HG03354 (cell line): ENCODE measurements around the gene KSR1.

Experiments used
- ATAC-seq: cut with Tn5 transposase; IDR thresholded peaks from one replicate; pipeline ENCODE4 v1.9.1; 2021; ENCODE audit warnings: mild to moderate bottlenecking; ENCODE audit not compliant: unreplicated experiment, poor library complexity, severe bottlenecking

The KSR1 gene

GRCh38 chr17:27506348-27507218 lies 50.3 kb downstream of the KSR1 start:
- ATAC-seq = peak; percentile 77

- ATAC-seq = no peak
Observed at GRCh38 chr17:27511168-27511883, 55.1 kb downstream of the KSR1 start.

- no peak for ATAC-seq
Observed at GRCh38 chr17:27512031-27512430, 55.8 kb downstream of the KSR1 start.

GRCh38 chr17:27512511-27513346 lies 56.5 kb downstream of the KSR1 start:
- no peak for ATAC-seq

GRCh38 chr17:27513849-27514248 lies 57.6 kb downstream of the KSR1 start:
- no peak for ATAC-seq

GRCh38 chr17:27514595-27515413 lies 58.6 kb downstream of the KSR1 start:
- no peak for ATAC-seq

- no peak for ATAC-seq
Observed at GRCh38 chr17:27518048-27518447, 61.8 kb downstream of the KSR1 start.

GRCh38 chr17:27518545-27519521 lies 62.6 kb downstream of the KSR1 start:
- ATAC-seq = no peak

GRCh38 chr17:27519550-27519949 lies 63.3 kb downstream of the KSR1 start:
- peak; percentile 55 for ATAC-seq

- no peak for ATAC-seq
Observed at GRCh38 chr17:27520491-27521185, 64.4 kb downstream of the KSR1 start.

- no peak for ATAC-seq
Observed at GRCh38 chr17:27521281-27522027, 65.2 kb downstream of the KSR1 start.

GRCh38 chr17:27522028-27522635 lies 65.9 kb downstream of the KSR1 start:
- no peak for ATAC-seq

GRCh38 chr17:27523712-27524111 lies 67.5 kb downstream of the KSR1 start:
- ATAC-seq = no peak

- ATAC-seq = no peak
Observed at GRCh38 chr17:27524594-27524993, 68.3 kb downstream of the KSR1 start.

- ATAC-seq = no peak
Observed at GRCh38 chr17:27525316-27525715, 69.1 kb downstream of the KSR1 start.

GRCh38 chr17:27525836-27526603 lies 69.8 kb downstream of the KSR1 start:
- no peak for ATAC-seq
